Measurements from ENCODE around the gene DDX42. TPM values are rescaled to one million over a fixed set of nuclear protein-coding genes. Genes with fewer than 3 reads are reported as not detected.
A peak's percentile ranks its signal among the peaks of the same experiment; 100 is the strongest.

DDX42 gene
- total RNA-seq, 2 donors from 2014 or later: 154 to 171 TPM

GRCh38 chr17:63848834-63849689, 75.1 kb downstream of the DDX42 start:
- Mint-ChIP-seq H3K27me3 (ENCODE audit: insufficient read depth) (peaks cover 68% of the 10 kb centered on the region), H3K27ac (peak overlapping the region; percentile 96), H3K4me1 (peaks cover 3% of the 10 kb centered on the region), H3K36me3 (ENCODE audit: low read depth) (no peaks in the 10 kb centered on the region), H3K9me3 (peaks cover 20% of the 10 kb centered on the region), H3K4me3 (peak overlapping the region; percentile 53)
- peak; percentile 75 for TF ChIP-seq CTCF (conservative IDR thresholded peaks at IDR 0.05)
- H3K27ac ChIP-seq (ENCODE audit: low read depth, low read length): no peak overlapping the region
- peak overlapping the region; percentile 44 for H3K9ac ChIP-seq (ENCODE audit: extremely low read depth, low read length, poor library complexity, severe bottlenecking)
- no peaks in the 10 kb centered on the region for H3K36me3 ChIP-seq (ENCODE audit: control insufficient read depth, insufficient read depth, low read length)
- H3K27me3 ChIP-seq (ENCODE audit: control insufficient read depth, insufficient read depth, low read length, poor library complexity, severe bottlenecking): peaks cover 21% of the 10 kb centered on the region
- WGBS, 2 experiments (ENCODE audit: insufficient coverage in 1 of 2, insufficient read length in 1 of 2): 67 to 76% methylated on average over 56 to 82 of the region's 82 CpGs
- H3K9me3 ChIP-seq (ENCODE audit: control insufficient read depth, low read length): no peaks in the 10 kb centered on the region
- peak; percentile 99 for DNase-seq
- no peak overlapping the region for H3K4me3 ChIP-seq (ENCODE audit: low read length)
- H3K4me1 ChIP-seq (ENCODE audit: control insufficient read depth, insufficient read depth, low read length): no peaks in the 10 kb centered on the region

GRCh38 chr17:63850401-63850800, 76.4 kb downstream of the DDX42 start:
- Mint-ChIP-seq H3K27me3 (ENCODE audit: insufficient read depth) (peaks cover 71% of the 10 kb centered on the region), H3K27ac (no peak overlapping the region), H3K4me1 (no peaks in the 10 kb centered on the region), H3K36me3 (ENCODE audit: low read depth) (no peaks in the 10 kb centered on the region), H3K9me3 (peaks cover 20% of the 10 kb centered on the region), H3K4me3 (no peak overlapping the region)
- no peak for TF ChIP-seq CTCF (conservative IDR thresholded peaks at IDR 0.05)
- H3K4me1 ChIP-seq (ENCODE audit: control insufficient read depth, insufficient read depth, low read length): no peaks in the 10 kb centered on the region
- WGBS, 2 experiments (ENCODE audit: insufficient coverage in 1 of 2, insufficient read length in 1 of 2): 91 to 94% methylated on average over 2 to 9 of the region's 9 CpGs
- peaks cover 21% of the 10 kb centered on the region for H3K27me3 ChIP-seq (ENCODE audit: control insufficient read depth, insufficient read depth, low read length, poor library complexity, severe bottlenecking)
- no peak for DNase-seq
- H3K9ac ChIP-seq (ENCODE audit: extremely low read depth, low read length, poor library complexity, severe bottlenecking): no peak overlapping the region
- no peaks in the 10 kb centered on the region for H3K9me3 ChIP-seq (ENCODE audit: control insufficient read depth, low read length)
- H3K36me3 ChIP-seq (ENCODE audit: control insufficient read depth, insufficient read depth, low read length): no peaks in the 10 kb centered on the region
- H3K27ac ChIP-seq (ENCODE audit: low read depth, low read length): no peak overlapping the region
- no peak overlapping the region for H3K4me3 ChIP-seq (ENCODE audit: low read length)

GRCh38 chr17:63853260-63853659, 79.3 kb downstream of the DDX42 start:
- 92 to 100% methylated on average over 1 of the region's 2 CpGs for WGBS, 2 experiments (ENCODE audit: insufficient coverage in 1 of 2, insufficient read length in 1 of 2)
- Mint-ChIP-seq H3K4me3 (no peak overlapping the region), H3K27ac (no peak overlapping the region), H3K27me3 (ENCODE audit: insufficient read depth) (peaks cover 49% of the 10 kb centered on the region), H3K9me3 (peaks cover 13% of the 10 kb centered on the region), H3K4me1 (no peaks in the 10 kb centered on the region), H3K36me3 (ENCODE audit: low read depth) (no peaks in the 10 kb centered on the region)
- Histone ChIP-seq H3K9me3 (ENCODE audit: control insufficient read depth, low read length) (no peaks in the 10 kb centered on the region), H3K9ac (ENCODE audit: extremely low read depth, low read length, poor library complexity, severe bottlenecking) (no peak overlapping the region), H3K4me3 (ENCODE audit: low read length) (no peak overlapping the region), H3K27ac (ENCODE audit: low read depth, low read length) (no peak overlapping the region), H3K27me3 (ENCODE audit: control insufficient read depth, insufficient read depth, low read length, poor library complexity, severe bottlenecking) (peaks cover 24% of the 10 kb centered on the region), H3K36me3 (ENCODE audit: control insufficient read depth, insufficient read depth, low read length) (no peaks in the 10 kb centered on the region), H3K4me1 (ENCODE audit: control insufficient read depth, insufficient read depth, low read length) (no peaks in the 10 kb centered on the region)
- no peak for TF ChIP-seq CTCF (conservative IDR thresholded peaks at IDR 0.05)
- DNase-seq: no peak

Measured in endodermal cell (in vitro differentiated cells).